ENCODE measurements around the gene PAK5.

Gene PAK5

DNA sequence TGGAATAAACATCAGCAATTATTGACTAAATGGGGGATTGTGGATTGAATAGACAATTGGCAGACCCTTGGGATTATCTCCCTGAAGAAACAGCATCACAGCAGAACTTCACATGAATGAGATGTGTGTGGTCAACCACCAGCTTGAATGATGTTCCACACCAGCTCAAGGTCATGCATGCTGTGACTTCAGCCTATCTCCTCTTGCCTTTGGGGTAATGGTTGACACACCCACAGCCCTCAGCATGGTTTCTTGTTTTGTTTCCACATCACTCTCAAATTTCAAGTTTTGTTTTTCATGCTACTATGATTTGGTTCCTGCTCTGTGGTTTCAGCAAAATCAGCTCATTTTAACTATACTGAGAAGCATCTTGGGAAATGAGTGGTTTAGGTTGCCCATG lies 94.3 kb downstream of the PAK5 start:
- TF ChIP-seq, protein P1, sequence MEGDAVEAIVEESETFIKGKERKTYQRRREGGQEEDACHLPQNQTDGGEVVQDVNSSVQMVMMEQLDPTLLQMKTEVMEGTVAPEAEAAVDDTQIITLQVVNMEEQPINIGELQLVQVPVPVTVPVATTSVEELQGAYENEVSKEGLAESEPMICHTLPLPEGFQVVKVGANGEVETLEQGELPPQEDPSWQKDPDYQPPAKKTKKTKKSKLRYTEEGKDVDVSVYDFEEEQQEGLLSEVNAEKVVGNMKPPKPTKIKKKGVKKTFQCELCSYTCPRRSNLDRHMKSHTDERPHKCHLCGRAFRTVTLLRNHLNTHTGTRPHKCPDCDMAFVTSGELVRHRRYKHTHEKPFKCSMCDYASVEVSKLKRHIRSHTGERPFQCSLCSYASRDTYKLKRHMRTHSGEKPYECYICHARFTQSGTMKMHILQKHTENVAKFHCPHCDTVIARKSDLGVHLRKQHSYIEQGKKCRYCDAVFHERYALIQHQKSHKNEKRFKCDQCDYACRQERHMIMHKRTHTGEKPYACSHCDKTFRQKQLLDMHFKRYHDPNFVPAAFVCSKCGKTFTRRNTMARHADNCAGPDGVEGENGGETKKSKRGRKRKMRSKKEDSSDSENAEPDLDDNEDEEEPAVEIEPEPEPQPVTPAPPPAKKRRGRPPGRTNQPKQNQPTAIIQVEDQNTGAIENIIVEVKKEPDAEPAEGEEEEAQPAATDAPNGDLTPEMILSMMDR (conservative IDR thresholded peaks at IDR 0.05): no peak
- no peak overlapping the region for H3K27ac ChIP-seq

DNA sequence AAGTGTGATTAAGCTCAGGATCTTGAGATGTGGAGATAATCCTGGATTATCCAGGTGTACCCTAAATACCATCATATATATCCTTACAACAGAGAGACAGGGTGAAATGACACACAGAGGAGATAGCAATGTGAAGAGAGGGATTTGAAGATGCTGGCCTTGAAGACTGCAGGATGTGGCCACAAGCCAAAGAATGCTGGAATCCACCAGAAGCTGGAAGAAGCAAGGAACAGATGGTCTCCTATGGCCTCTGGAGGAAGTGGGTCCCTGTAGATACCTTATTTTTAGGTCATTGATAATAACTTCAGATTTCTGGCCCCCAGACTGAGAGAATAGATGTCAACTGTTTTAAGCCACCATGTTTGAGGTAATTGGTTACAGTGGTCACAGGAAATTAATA lies 95.0 kb downstream of the PAK5 start:
- H3K27ac ChIP-seq: no peak overlapping the region
- TF ChIP-seq, protein P1 (conservative IDR thresholded peaks at IDR 0.05): no peak

DNA sequence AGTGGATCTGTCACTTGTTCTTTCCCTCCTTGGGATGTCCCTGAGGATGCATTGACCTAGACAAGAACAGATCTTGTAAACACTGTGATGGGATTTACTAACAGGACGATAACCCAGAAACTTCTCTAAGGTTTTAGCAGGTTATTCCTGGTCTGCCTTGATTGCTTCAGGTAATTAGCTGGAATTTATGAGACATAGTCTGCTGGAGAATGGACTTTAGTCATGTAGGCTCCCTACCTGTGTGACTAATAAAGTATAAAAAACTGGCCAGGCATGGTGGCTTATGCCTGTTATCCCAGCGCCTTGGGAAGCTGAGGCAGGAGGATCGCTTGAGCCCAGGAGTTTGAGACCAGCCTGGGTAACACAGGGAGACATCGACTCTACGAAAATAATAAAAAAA lies 96.1 kb downstream of the PAK5 start:
- H3K27ac ChIP-seq: no peak overlapping the region
- TF ChIP-seq, protein P1 (conservative IDR thresholded peaks at IDR 0.05): no peak

DNA sequence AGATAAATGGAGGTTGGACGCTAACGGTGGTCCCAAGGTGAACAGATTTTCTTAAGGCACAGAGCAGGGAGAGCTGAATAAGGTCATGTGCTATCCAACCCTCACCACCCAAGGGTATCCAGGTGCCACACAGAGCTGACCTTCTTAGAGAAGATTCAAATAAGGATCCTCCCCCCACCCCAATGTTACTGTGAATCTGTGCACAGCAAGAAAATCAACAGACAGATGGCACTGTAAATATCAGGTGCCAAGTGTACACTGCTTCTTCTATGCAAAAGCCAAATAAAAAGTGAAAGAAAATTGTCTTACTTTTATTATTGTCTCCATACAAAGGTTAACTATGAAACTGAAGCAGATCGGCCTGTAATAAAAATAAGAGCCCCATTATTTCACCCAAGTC lies 96.9 kb downstream of the PAK5 start:
- TF ChIP-seq, protein P1 (conservative IDR thresholded peaks at IDR 0.05): no peak
- no peak overlapping the region for H3K27ac ChIP-seq

DNA sequence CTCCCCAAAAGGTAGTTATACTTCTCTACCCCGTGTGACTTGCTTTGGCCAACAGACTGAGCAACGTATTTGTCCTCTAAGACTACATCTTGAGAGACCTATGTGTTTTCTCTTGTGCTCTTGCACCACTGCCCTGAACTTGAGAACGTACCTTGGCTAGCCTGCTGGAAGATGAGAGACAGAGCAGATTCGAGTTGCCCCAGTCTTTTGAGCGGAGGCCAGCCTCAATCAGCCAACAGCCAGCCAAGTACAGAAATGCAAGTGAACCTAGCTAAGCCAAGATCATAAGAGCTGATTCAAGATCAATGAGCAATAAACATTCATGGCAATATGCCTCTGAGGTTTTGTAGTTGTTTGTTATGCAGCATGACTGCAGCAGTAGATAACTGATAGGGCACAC lies 98.4 kb downstream of the PAK5 start:
- no peak overlapping the region for H3K27ac ChIP-seq
- TF ChIP-seq, protein P1 (conservative IDR thresholded peaks at IDR 0.05): no peak

DNA sequence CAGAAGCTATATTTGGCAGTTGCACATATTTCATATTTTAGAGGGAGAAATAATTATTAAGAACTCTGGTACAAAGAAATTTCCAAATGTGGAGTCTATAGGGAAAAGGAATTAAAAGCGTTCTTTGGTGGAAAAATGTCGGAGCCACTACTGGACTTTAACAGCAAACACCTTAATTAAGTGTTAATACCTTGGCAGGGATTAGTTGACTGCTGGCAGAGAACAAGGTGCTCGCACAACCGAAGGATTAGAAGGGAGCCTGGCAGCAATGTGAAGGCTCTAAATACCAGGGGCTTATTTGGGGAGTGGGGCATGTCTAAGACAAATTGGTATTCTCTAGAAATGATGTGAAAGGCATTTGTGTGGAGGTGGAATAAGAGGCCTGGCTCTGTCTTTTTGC lies 98.9 kb downstream of the PAK5 start:
- TF ChIP-seq, protein P1 (conservative IDR thresholded peaks at IDR 0.05): no peak
- no peak overlapping the region for H3K27ac ChIP-seq

DNA sequence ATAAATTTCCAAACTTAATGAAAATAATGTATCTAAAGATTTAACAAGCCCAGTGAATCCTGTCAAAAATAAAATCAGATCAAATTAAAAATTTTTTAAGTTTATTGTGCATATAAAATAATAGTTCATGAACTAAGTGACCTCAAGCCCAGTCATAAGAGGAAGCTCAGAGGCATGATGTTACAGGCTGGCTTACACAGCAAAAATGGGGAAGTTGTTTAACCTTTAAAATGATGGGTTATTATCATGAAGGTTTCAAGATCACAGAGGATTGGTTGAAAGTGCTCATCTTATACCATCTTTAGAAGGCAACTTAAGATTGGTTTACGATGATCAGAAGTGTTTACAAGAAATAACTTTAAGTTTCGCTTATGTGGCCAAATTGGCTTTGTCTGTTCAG lies 102.5 kb downstream of the PAK5 start:
- TF ChIP-seq, protein P1 (conservative IDR thresholded peaks at IDR 0.05): no peak
- H3K27ac ChIP-seq: no peak overlapping the region
